ENCODE results near the gene ARL8A.
"Not testable (repeated sequence)": the region's sequence is repeated elsewhere in the genome, so short reads cannot be mapped to it uniquely, and the experiment has no call there.

ARL8A gene

DNA sequence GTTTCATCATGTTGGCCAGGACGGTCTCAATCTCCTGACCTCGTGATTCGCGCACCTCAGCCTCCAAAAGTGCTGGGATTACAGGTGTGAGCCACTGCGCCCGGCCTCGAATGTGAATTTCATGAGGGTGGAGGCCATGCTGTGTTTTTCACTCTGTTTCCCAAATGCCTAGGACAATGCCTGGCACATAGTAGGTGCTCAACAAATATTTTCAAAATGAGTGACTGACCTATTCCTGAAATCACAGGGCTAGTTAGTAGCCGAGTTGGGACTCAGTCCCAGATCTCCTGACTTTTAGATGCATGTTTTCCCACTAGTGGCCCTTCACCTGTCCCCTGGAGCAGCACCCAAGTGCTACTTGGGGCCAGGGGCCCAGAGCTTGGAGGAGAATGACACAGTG lies 28.2 kb downstream of the ARL8A start:
- DNase-seq (ENCODE audit: low spot score in 2 of 2): no peak
- in situ Hi-C loops (cut with MboI; ENCODE audit: low sequenced_read_pairs): loop anchor here (10.0 kb wide), 1 partner anchor 221 kb away; no protein-coding TSS in a partner anchor

DNA sequence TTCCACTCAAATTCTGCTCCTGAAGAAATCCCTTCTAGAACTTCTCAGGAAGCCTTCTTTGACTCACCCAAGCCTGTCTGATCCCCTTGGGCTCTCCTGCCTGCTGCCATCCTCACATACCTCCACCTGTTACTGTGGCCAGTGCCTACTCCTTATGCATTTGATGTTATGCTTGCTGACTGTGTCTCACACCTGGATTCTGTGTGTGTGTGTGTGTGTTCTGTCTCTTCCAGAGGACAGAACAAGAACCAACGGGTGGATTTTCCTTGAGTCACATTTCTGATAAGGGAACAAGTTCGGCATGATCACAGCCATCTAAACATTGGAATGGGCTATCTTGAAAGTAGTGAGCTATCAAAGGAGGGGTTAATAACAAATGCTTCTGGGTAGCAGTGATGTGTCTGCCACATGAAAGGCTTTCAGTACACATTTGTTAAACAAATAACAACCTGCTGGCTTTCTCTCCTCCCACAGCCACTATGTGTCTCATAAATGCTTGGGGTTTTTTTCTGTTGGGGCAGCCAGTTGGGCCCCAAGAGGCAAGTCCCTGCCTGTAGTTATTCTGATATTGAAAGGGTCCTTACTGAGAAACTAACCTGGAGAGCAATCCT lies 30.7 kb downstream of the ARL8A start:
- H3K9me3 ChIP-seq: no peaks in the 10 kb centered on the region
- H3K27me3 ChIP-seq (ENCODE audit: low read depth): no peaks in the 10 kb centered on the region
- H3K4me3 ChIP-seq: no peak overlapping the region
- in situ Hi-C loops (cut with MboI; ENCODE audit: low sequenced_read_pairs): loop anchor here (10.0 kb wide), 1 partner anchor 219 kb away; no protein-coding TSS in a partner anchor
- DNase-seq (ENCODE audit: low spot score in 2 of 2): no peak
- no peaks in the 10 kb centered on the region for H3K36me3 ChIP-seq (replicated peaks)
- H3K4me1 ChIP-seq: no peaks in the 10 kb centered on the region

More for the DNA sequence above, 28.2 kb downstream of the ARL8A start:
- no peaks in the 10 kb centered on the region for H3K9me3 ChIP-seq
- no peaks in the 10 kb centered on the region for H3K4me1 ChIP-seq
- H3K4me3 ChIP-seq: no peak overlapping the region
- no peaks in the 10 kb centered on the region for H3K36me3 ChIP-seq (replicated peaks)
- no peaks in the 10 kb centered on the region for H3K27me3 ChIP-seq (ENCODE audit: low read depth)

DNA sequence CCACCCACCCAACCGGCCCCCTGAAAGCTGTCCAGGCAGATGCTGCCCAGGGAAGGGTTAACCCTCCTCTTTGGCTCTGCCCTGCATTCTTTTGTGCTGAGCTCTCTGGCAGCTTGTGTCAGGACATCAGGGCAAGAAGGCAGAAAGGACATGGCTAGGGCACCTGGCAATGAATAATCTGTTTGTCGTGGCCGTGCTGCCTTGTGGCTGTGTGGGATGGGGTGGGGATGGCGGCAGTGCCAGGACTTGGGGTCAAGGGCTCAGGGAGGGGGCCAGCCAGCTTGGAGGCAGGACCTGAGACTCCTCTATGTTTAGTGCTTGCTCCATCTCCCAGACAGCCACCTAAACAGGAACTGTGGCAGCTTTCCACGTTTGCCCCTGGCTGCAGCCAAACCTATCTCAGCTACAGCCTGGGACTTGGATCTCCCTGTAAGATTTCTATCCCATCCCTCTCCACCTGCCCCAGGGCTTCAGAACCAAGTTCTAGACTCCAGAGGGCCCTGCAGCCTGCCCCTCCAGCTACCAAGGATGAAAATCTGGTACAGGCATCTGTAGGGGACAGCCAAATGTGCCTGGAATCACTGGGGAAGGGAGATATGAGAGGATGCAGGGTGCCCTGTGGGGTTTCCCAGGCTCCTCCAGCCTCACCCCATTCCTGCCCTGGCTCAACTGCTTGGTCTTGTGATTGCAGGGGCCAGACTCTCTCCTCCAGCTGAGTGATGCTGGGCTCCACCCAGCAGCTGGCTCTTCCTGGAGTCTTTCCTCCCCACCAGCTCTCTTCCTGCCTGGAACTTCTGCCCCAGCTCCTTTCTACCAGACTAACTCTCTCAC lies 31.5 kb downstream of the ARL8A start:
- DNase-seq (ENCODE audit: low spot score in 2 of 2): no peak
- H3K36me3 ChIP-seq (replicated peaks): no peaks in the 10 kb centered on the region
- no peaks in the 10 kb centered on the region for H3K27me3 ChIP-seq (ENCODE audit: low read depth)
- no peaks in the 10 kb centered on the region for H3K4me1 ChIP-seq
- in situ Hi-C loops (cut with MboI; ENCODE audit: low sequenced_read_pairs): loop anchor here (10.0 kb wide), 1 partner anchor 218 kb away; no protein-coding TSS in a partner anchor
- H3K9me3 ChIP-seq: no peaks in the 10 kb centered on the region
- no peak overlapping the region for H3K4me3 ChIP-seq

DNA sequence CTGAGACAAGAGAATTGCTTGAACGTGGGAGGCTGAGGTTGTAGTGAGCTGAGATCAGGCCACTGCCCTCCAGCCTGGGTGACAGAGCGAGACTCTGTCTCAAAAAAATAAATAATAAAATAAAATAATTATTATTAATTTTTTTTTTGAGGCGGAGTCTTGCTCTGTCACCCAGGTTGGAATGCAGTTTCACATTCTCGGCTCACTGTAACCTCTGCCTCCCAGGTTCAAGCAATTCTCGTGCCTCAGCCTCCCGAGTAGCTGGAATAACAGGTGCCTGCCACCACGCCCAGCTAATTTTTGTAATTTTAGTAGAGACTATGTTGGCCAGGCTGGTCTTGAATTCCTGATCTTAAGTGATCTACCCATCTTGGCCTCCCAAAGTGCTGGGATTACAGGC lies 32.9 kb downstream of the ARL8A start:
- H3K9me3 ChIP-seq; H3K4me3 ChIP-seq; H3K27me3 ChIP-seq (ENCODE audit: low read depth); H3K4me1 ChIP-seq; H3K36me3 ChIP-seq (replicated peaks); DNase-seq (ENCODE audit: low spot score in 2 of 2): not testable (repeated sequence)
- in situ Hi-C loops (cut with MboI; ENCODE audit: low sequenced_read_pairs): loop anchor here (10.0 kb wide), 1 partner anchor 217 kb away; no protein-coding TSS in a partner anchor

DNA sequence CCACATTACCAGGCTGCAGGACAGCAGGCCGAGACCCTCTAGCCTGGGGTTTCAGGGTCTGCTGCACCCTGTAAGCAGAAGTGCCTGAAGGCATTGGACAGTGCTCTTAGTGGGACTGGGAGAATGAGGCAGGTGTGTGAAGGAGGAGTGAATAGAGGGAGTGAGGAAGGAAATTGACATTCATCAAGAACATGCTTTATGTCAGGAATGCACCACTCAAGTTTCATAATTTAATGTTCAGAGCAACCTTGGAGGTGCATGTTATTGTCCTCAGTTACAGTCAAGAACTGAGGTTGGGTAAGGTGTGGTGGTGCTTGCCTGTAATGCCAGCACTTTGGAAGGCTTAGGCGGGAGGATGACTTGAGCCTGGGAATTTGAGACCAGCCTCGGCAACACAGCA lies 33.6 kb downstream of the ARL8A start:
- no peak for DNase-seq (ENCODE audit: low spot score in 2 of 2)
- in situ Hi-C loops (cut with MboI; ENCODE audit: low sequenced_read_pairs): loop anchor here (10.0 kb wide), 1 partner anchor 216 kb away; no protein-coding TSS in a partner anchor
- Histone ChIP-seq H3K9me3 (no peaks in the 10 kb centered on the region), H3K4me3 (no peak overlapping the region), H3K4me1 (peaks cover under 1% of the 10 kb centered on the region; the same call in 1 of the 2 replicates), H3K27me3 (ENCODE audit: low read depth) (no peaks in the 10 kb centered on the region), H3K36me3 (replicated peaks) (no peaks in the 10 kb centered on the region)

DNA sequence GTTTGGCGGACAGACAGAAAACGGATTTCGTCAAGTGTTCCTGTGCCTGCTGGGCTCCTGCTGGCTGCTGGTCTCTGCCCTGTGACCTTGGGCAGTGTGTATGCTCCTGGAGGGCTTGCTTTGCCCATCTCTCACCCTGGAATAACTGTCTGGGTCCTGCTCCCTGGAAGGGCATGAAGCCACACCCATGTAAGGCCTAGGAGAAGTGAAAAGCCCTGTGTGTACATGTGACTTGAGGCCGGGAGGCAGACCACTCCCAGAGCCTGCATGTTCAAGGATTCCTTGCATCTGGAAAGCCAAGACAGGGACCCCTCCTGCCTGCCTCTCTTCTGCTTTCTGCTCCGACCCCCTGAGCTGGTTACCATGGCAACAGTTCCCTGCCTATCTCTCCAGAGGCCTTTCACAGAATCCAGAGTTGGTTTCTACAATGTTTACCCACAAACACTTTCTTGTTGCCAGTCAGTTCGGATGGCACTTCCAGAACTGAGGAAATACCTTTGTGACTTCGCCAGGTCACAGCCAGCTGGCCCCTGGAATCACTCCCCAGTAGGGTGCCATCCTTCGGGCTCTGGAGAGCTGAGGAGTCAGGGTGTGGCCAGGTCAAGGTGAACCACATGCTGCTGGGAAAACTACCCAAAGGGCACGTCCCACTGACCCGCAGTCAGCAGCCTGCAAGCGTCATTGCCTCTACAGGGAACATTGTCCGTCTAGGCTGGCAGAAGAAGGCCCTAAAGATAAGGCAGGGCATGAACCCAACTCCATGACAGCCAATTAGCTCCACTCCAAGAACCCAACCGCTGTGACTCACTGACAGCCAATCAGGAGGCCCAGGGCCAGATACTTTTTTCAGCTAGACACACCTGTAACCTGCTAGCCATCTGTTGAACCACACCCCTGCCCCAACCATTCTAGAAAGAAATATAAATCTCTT lies 36.5 kb downstream of the ARL8A start:
- DNase-seq (ENCODE audit: low spot score in 2 of 2): no peak
- Histone ChIP-seq H3K4me1 (peaks cover 7% of the 10 kb centered on the region), H3K9me3 (no peaks in the 10 kb centered on the region), H3K36me3 (replicated peaks) (no peaks in the 10 kb centered on the region), H3K27me3 (ENCODE audit: low read depth) (no peaks in the 10 kb centered on the region), H3K4me3 (no peak overlapping the region)
- in situ Hi-C loops (cut with MboI; ENCODE audit: low sequenced_read_pairs): no loop called here

DNA sequence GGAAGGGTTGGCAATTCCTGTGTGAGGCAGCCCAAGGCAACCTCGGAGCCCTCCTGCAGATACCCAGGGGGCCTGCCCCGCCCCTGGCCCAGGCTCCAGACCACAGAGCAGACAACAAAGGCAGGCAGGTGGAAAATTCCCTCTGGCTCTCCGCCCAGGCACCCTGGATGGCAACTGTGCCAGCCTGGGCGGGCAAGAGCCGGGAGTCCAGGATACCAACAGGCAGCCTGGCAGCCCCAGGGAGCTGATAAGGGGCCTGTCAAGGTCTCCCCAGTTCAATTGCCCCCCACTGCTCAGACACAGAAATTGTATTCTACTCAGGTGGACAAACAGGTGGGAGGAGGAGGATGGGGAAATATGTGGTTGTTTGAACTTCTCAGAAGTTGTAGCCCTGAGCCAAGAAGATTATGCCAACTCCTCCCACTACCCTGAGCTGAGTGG lies 37.2 kb downstream of the ARL8A start:
- no peaks in the 10 kb centered on the region for H3K9me3 ChIP-seq
- no peak overlapping the region for H3K4me3 ChIP-seq
- H3K4me1 ChIP-seq: peaks cover 7% of the 10 kb centered on the region
- H3K27me3 ChIP-seq (ENCODE audit: low read depth): no peaks in the 10 kb centered on the region
- H3K36me3 ChIP-seq (replicated peaks): no peaks in the 10 kb centered on the region
- in situ Hi-C loops (cut with MboI; ENCODE audit: low sequenced_read_pairs): no loop called here
- no peak for DNase-seq (ENCODE audit: low spot score in 2 of 2)

DNA sequence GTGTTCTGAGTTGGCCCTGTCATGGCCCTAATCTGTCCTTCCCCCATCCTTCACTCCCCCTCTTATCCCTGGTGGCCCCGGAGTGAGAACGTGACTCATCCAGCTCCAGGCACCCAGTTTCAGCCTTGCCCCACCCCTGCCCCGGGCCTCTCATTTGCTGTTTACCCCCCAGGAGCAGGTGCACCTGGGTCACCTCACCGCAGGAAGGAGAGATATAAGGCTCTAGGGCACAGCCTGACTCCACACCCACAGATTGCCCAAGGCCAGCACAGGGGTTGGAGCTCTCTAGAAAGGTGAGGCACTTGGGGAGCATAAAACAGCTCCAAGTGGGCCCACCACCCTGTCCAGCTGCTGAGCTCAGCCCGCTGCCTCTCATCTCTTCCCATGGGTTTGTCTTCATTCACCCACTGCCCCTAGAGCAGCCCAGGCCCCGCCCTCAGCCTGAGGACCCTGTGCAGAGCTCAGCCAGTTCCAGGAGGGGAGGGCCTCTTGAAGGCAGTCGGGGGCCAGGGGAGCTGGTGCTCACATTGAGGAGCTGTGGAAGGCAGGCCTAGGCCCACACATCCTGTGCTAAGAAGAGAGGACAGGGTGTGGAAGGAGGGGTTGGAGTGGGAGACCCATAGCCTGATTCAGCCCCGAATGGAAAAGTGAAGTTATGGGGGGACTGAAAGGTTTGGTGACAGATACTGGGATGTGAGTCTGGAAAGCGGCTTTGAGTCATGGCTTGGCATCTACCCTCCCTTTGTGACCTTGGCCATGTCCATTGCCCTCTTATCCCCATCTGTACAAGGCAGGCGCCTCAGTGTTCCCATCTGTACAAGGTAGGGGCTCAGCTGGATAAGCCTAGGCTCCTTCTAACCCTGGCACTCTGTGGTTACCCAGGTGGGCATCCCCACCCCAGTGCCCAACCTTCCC lies 37.9 kb downstream of the ARL8A start:
- no peak for DNase-seq (ENCODE audit: low spot score in 2 of 2)
- Histone ChIP-seq H3K27me3 (ENCODE audit: low read depth) (no peaks in the 10 kb centered on the region), H3K4me1 (peaks cover 7% of the 10 kb centered on the region), H3K4me3 (no peak overlapping the region), H3K9me3 (no peaks in the 10 kb centered on the region), H3K36me3 (replicated peaks) (no peaks in the 10 kb centered on the region)
- in situ Hi-C loops (cut with MboI; ENCODE audit: low sequenced_read_pairs): no loop called here

DNA sequence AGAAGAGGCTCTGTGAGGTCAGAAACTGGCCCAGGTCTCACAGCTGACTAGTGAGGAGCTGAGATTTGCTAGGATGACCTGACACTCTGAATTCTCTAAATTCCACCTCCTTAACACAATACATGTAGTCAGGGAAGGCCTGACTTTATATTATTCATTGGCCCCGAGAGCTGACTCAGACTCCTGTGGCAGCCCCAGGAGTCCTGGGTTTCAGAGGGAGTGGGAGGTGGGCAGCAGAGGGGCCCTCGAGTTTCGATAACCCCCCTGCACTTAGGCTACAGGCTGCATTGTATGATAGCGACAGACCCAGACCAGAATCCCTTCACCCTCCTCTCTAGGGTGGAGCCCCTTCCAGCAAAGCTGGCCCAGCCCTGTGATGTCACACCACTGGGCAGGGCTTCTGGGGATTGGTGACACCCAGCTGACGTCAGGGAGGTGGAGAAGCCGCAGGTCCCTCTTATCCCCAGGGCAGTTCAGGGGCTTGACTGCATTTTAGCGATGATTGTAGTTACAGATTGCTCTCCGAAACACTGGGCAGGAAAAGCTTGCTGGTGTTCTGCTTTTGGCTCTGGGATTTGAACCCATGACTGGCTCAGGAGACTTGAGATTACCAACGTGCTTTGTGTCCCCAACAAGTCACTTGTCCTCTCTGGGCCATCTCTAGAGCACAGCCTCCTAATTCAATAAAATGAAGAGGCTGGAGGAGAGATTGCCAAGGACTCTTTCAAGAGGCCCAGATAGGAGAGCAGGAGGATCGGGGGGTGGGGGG lies 38.8 kb downstream of the ARL8A start:
- peak; percentile 43 to 79 for DNase-seq (ENCODE audit: low spot score in 2 of 2)
- in situ Hi-C loops (cut with MboI; ENCODE audit: low sequenced_read_pairs): no loop called here
- no peak overlapping the region for H3K4me3 ChIP-seq

DNA sequence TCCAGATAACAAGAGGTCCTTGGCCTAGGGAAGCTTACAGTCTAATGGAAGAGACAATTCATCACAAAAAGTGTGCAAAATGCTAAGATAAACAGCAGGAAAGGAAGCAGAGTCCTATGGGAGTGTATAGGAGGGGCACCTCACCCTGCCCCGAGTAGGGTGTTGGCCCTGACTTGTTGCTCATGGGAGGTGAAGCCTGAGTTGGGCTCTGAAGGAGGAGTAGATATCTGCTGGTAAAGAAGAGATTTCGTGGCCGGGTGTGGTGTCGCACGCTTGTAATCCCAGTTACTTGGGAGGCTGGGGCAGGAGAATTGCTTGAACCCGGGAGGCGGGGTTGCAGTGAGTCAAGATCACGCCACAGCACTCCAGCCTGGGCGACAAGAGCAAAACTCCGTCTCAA lies 40.5 kb downstream of the ARL8A start:
- no peaks in the 10 kb centered on the region for H3K9me3 ChIP-seq
- no peak for DNase-seq (ENCODE audit: low spot score in 2 of 2)
- H3K36me3 ChIP-seq (replicated peaks): no peaks in the 10 kb centered on the region
- H3K27me3 ChIP-seq (ENCODE audit: low read depth): no peaks in the 10 kb centered on the region
- in situ Hi-C loops (cut with MboI; ENCODE audit: low sequenced_read_pairs): no loop called here
- no peak overlapping the region for H3K4me3 ChIP-seq
- peaks cover 7% of the 10 kb centered on the region for H3K4me1 ChIP-seq

More for the DNA sequence above, 38.8 kb downstream of the ARL8A start:
- Histone ChIP-seq H3K4me1 (peaks cover 7% of the 10 kb centered on the region), H3K27me3 (ENCODE audit: low read depth) (no peaks in the 10 kb centered on the region), H3K36me3 (replicated peaks) (no peaks in the 10 kb centered on the region), H3K9me3 (no peaks in the 10 kb centered on the region)

DNA sequence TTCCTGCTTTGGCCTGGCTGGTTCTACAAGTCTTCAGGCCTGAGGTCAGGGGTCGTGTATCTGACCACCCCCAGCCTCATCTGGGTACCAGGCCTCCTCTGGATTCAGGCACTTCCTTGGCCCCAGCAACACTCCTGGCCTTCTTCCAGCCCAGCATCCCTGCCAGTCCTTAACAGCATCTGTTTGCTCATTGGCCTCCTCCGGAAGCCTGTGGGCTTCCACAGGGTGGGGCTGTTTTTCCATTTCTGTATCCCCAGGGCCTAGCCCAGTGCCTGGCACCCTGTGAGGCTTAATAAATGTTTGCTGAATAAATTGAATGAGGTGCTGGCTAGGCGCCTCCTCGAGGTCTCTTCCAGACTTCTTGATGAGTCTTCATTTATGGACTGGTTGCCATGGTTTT lies 43.4 kb downstream of the ARL8A start:
- Histone ChIP-seq H3K9me3 (no peaks in the 10 kb centered on the region), H3K36me3 (replicated peaks) (no peaks in the 10 kb centered on the region), H3K27me3 (ENCODE audit: low read depth) (no peaks in the 10 kb centered on the region), H3K4me3 (no peak overlapping the region), H3K4me1 (peaks cover 7% of the 10 kb centered on the region)
- in situ Hi-C loops (cut with MboI; ENCODE audit: low sequenced_read_pairs): no loop called here
- no peak for DNase-seq (ENCODE audit: low spot score in 2 of 2)

DNA sequence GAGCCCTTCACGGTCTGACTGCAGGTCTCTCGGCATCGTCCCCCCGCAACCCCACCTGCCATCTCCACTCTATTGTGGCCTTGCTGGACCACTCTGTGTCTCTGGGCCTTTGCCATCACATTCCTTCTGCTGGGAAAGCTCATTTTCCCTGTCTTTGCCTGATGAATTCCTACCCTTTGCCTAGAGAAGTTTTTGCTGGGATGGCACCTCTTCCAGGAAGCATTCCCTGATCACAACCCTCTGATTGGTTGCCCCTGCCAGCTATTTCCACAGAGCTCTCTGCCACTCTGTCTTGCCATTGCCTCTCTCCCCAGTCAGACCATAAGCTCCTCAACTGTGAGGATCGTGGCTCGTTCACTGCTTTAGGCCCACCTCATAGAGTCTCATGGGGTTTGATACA lies 50.7 kb downstream of the ARL8A start:
- Histone ChIP-seq H3K9me3 (no peaks in the 10 kb centered on the region), H3K27me3 (ENCODE audit: low read depth) (no peaks in the 10 kb centered on the region), H3K36me3 (replicated peaks) (no peaks in the 10 kb centered on the region), H3K4me3 (no peak overlapping the region), H3K4me1 (no peaks in the 10 kb centered on the region)
- in situ Hi-C loops (cut with MboI; ENCODE audit: low sequenced_read_pairs): no loop called here
- no peak for DNase-seq (ENCODE audit: low spot score in 2 of 2)

Data from HAP-1 (cell line).